Esophagus squamous epithelium (tissue), 5 donors: ENCODE measurements around the gene CAPZA2. TPM values are rescaled to one million over a fixed set of nuclear protein-coding genes. Genes with fewer than 3 reads are reported as not detected.

Experiments
- DNase-seq: peaks from one replicate; lab custom pipeline; 2025; lab: John Stamatoyannopoulos, UW
- H3K27ac ChIP-seq, 4 donors: fragments of 200-600 bp; sonication (generic); one replicate each; pipeline ENCODE4 v1.5.1; 2016 to 2019; ENCODE audit warnings: mild to moderate bottlenecking in 1 of 4
- H3K27me3 ChIP-seq, 4 donors: fragments of 200-600 bp; sonication (generic); 1 replicate in 3 of 4; 2 replicates in 1 of 4; pipeline versions ENCODE4 v1.5.1 to v1.6.0; 2017 to 2021; ENCODE audit warnings: antibody characterized with exemption in 1 of 4
- H3K36me3 ChIP-seq, 3 donors: fragments of 200-600 bp; sonication (generic); one replicate each; pipeline ENCODE4 v1.5.1; 2016 to 2019
- H3K4me1 ChIP-seq, 3 donors: fragments of 200-600 bp; sonication (generic); one replicate each; pipeline ENCODE4 v1.5.1; 2017 to 2019
- H3K4me3 ChIP-seq, 4 donors: fragments of 200-600 bp; sonication (generic); 1 replicate in 3 of 4; 2 replicates in 1 of 4; pipeline ENCODE4 v1.5.1; 2016 to 2019; ENCODE audit warnings: mild to moderate bottlenecking in 2 of 4, moderate library complexity in 1 of 4
- H3K9me3 ChIP-seq, 3 donors: fragments of 200-600 bp; sonication (generic); one replicate each; pipeline ENCODE4 v1.5.1; 2016 to 2019
- POLR2A ChIP-seq, 4 donors: fragments of 450-650 bp; IDR thresholded peaks; one replicate each; pipeline ENCODE4 v1.6.1; 2017; ENCODE audit warnings: antibody characterized with exemption in 4 of 4, mild to moderate bottlenecking in 4 of 4, moderate library complexity in 3 of 4
- WGBS, 2 donors: methylation state at CpG; one replicate each; pipeline ENCODE4 v1.1.5; 2018; 5-methylcytosine and 5-hydroxymethylcytosine counted together
- intact Hi-C: fragments of 100-400 bp; cut with DNase I; formaldehyde crosslinking; loops from one replicate; pipeline ENCODE4 v1.15.0; 2022
- total RNA-seq, 4 donors: library from RNA; depleted of rRNA; stranded (reverse); fragments of >200 nt; gene quantifications; one replicate each; pipeline ENCODE4 v1.1.0, GENCODE V29; 2016
- TF ChIP-seq, protein P1 (sequence below), 6 experiments: fragments of 450-650 bp in 4 of 6; fragments of 200-600 bp in 2 of 6; sonication (generic) in 2 of 6; IDR thresholded peaks; one replicate each; pipeline ENCODE4 v1.5.1; 2016 to 2019; ENCODE audit warnings: antibody characterized with exemption in 6 of 6, mild to moderate bottlenecking in 4 of 6, moderate library complexity in 4 of 6
- donor health status: DM: yes; HTN: yes; CAD: no.

Gene CAPZA2
- total RNA-seq, 4 donors from 2014 or later: 68.7 to 123 (median 84.1) TPM

DNA sequence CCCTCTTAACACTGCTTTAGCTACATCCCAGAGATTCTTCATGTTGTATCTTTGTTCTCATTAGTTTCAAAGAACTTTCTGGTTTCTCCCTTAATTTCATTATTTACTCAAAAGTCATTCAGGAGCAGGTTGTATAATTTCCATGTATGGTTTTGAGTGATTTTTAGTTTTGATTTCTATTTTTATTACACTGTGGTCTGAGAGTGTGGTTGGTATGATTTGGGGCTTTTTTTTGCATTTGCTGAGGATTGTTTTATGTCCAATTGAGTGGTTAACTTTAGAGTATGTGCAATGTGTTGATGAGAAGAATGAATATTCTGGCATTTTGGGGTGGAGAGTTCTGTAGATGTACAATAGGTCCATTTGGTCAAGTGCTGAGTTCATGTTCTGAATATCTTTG lies 37.9 kb upstream of the CAPZA2 start:
- H3K4me1 ChIP-seq: no peaks in the 10 kb centered on the region
- TF ChIP-seq POLR2A (IDR thresholded peaks at IDR 0.05): no peak
- TF ChIP-seq, protein P1, sequence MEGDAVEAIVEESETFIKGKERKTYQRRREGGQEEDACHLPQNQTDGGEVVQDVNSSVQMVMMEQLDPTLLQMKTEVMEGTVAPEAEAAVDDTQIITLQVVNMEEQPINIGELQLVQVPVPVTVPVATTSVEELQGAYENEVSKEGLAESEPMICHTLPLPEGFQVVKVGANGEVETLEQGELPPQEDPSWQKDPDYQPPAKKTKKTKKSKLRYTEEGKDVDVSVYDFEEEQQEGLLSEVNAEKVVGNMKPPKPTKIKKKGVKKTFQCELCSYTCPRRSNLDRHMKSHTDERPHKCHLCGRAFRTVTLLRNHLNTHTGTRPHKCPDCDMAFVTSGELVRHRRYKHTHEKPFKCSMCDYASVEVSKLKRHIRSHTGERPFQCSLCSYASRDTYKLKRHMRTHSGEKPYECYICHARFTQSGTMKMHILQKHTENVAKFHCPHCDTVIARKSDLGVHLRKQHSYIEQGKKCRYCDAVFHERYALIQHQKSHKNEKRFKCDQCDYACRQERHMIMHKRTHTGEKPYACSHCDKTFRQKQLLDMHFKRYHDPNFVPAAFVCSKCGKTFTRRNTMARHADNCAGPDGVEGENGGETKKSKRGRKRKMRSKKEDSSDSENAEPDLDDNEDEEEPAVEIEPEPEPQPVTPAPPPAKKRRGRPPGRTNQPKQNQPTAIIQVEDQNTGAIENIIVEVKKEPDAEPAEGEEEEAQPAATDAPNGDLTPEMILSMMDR (IDR thresholded peaks at IDR 0.05): no peak
- DNase-seq: no peak
- H3K9me3 ChIP-seq: no peaks in the 10 kb centered on the region
- H3K27ac ChIP-seq: no peak overlapping the region
- no peaks in the 10 kb centered on the region for H3K36me3 ChIP-seq
- intact Hi-C loops: no loop called here
- H3K27me3 ChIP-seq: no peaks in the 10 kb centered on the region
- H3K4me3 ChIP-seq: no peak overlapping the region

DNA sequence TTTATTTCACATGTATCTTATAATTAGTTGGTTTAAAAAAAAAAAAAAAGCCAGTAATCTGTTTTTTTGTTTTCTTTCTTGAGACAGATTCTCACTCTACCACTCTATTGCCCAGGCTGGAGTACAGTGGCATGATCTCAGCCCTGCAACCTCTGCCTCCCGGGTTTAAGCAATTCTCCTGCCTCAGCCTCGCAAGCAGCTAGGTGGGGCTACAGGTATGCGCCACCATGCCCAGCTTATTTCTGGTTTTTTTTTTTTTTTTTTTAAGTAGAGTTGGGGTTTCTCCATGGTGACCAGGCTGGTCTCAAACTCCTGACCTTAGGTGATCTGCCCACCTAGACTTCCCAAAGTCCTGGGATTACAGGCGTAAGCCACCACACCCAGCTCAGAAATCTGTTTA lies 34.1 kb upstream of the CAPZA2 start:
- no peak for TF ChIP-seq POLR2A (IDR thresholded peaks at IDR 0.05)
- TF ChIP-seq, protein P1 (IDR thresholded peaks at IDR 0.05): no peak
- H3K4me1 ChIP-seq: no peaks in the 10 kb centered on the region
- no peak overlapping the region for H3K27ac ChIP-seq
- intact Hi-C loops: no loop called here
- H3K4me3 ChIP-seq: no peak overlapping the region
- H3K27me3 ChIP-seq: no peaks in the 10 kb centered on the region
- H3K36me3 ChIP-seq: no peaks in the 10 kb centered on the region
- H3K9me3 ChIP-seq: no peaks in the 10 kb centered on the region
- no peak for DNase-seq
- WGBS, 2 donors: 87% methylated on average over 4 of the region's 4 CpGs

GRCh38 chr7:116829041-116829440 lies 33.3 kb upstream of the CAPZA2 start:
- no peaks in the 10 kb centered on the region for H3K27me3 ChIP-seq
- no peak for TF ChIP-seq POLR2A (IDR thresholded peaks at IDR 0.05)
- TF ChIP-seq, protein P1 (IDR thresholded peaks at IDR 0.05): no peak
- 55 to 70% methylated on average over 3 of the region's 3 CpGs for WGBS, 2 donors
- DNase-seq: no peak
- H3K4me3 ChIP-seq: no peak overlapping the region
- no peaks in the 10 kb centered on the region for H3K4me1 ChIP-seq
- H3K9me3 ChIP-seq: no peaks in the 10 kb centered on the region
- no peaks in the 10 kb centered on the region for H3K36me3 ChIP-seq
- intact Hi-C loops: no loop called here
- no peak overlapping the region for H3K27ac ChIP-seq

- no peaks in the 10 kb centered on the region for H3K9me3 ChIP-seq
- intact Hi-C loops: no loop called here
- DNase-seq: no peak
- H3K4me3 ChIP-seq: no peak overlapping the region
- H3K27me3 ChIP-seq: no peaks in the 10 kb centered on the region
- H3K4me1 ChIP-seq: no peaks in the 10 kb centered on the region
- TF ChIP-seq, protein P1 (IDR thresholded peaks at IDR 0.05): no peak
- TF ChIP-seq POLR2A (IDR thresholded peaks at IDR 0.05): no peak
- H3K36me3 ChIP-seq: no peaks in the 10 kb centered on the region
- H3K27ac ChIP-seq: no peak overlapping the region
Measured at GRCh38 chr7:116829493-116829892, 32.9 kb upstream of the CAPZA2 start.

GRCh38 chr7:116832692-116833091 lies 29.7 kb upstream of the CAPZA2 start:
- Histone ChIP-seq H3K27ac (no peak overlapping the region), H3K27me3 (no peaks in the 10 kb centered on the region), H3K9me3 (no peaks in the 10 kb centered on the region), H3K4me1 (no peaks in the 10 kb centered on the region), H3K4me3 (no peak overlapping the region), H3K36me3 (no peaks in the 10 kb centered on the region)
- TF ChIP-seq, protein P1 (IDR thresholded peaks at IDR 0.05): no peak
- no peak for TF ChIP-seq POLR2A (IDR thresholded peaks at IDR 0.05)
- 74 to 85% methylated on average over 2 of the region's 2 CpGs for WGBS, 2 donors
- intact Hi-C loops: no loop called here
- no peak for DNase-seq
